Endodermal cell (in vitro differentiated cells): ENCODE measurements around the gene ALDH8A1. TPM values are rescaled to one million over a fixed set of nuclear protein-coding genes. Genes with fewer than 3 reads are reported as not detected.

Experiments
- DNase-seq: peaks from one replicate; pipeline ENCODE4 v3.0.0-alpha.2; 2017
- H3K27ac ChIP-seq: 2 replicates; pipeline ENCODE4 v1.5.1; 2013; ENCODE audit warnings: mild to moderate bottlenecking, low read depth, low read length, moderate library complexity
- H3K27me3 ChIP-seq: 2 replicates; pipeline ENCODE4 v1.6.1; 2013; ENCODE audit warnings: mild to moderate bottlenecking, low read length, moderate library complexity; ENCODE audit not compliant: insufficient read depth, control insufficient read depth, poor library complexity, severe bottlenecking
- H3K36me3 ChIP-seq: 2 replicates; pipeline ENCODE4 v1.7.0; 2013; ENCODE audit warnings: mild to moderate bottlenecking, low read length, moderate library complexity; ENCODE audit not compliant: control insufficient read depth, insufficient read depth
- H3K4me1 ChIP-seq: one replicate; pipeline ENCODE4 v1.7.0; 2013; ENCODE audit warnings: low read length; ENCODE audit not compliant: control insufficient read depth, insufficient read depth
- H3K4me3 ChIP-seq: 2 replicates; pipeline ENCODE4 v1.5.1; 2013; ENCODE audit warnings: mild to moderate bottlenecking, low read length, moderate library complexity
- H3K9ac ChIP-seq: 2 replicates; pipeline ENCODE4 v1.6.1; 2013; ENCODE audit warnings: mild to moderate bottlenecking, low read length, moderate library complexity; ENCODE audit not compliant: poor library complexity, severe bottlenecking; ENCODE audit errors: extremely low read depth
- H3K9me3 ChIP-seq: 2 replicates; pipeline ENCODE4 v1.6.1; 2013; ENCODE audit warnings: mild to moderate bottlenecking, low read length, moderate library complexity; ENCODE audit not compliant: control insufficient read depth
- H3K27ac Mint-ChIP-seq: 2 replicates; pipeline ENCODE4 v1.8.0; 2020; ENCODE audit warnings: mixed read lengths
- H3K27me3 Mint-ChIP-seq: 2 replicates; pipeline ENCODE4 v1.8.0; 2021; ENCODE audit warnings: mild to moderate bottlenecking, mixed read lengths; ENCODE audit not compliant: insufficient read depth
- H3K36me3 Mint-ChIP-seq: 2 replicates; pipeline ENCODE4 v1.8.0; 2020; ENCODE audit warnings: low read depth, mixed read lengths
- H3K4me1 Mint-ChIP-seq: 2 replicates; pipeline ENCODE4 v1.8.0; 2020; ENCODE audit warnings: mixed read lengths
- H3K4me3 Mint-ChIP-seq: 2 replicates; pipeline ENCODE4 v1.8.0; 2020; ENCODE audit warnings: mild to moderate bottlenecking, moderate library complexity, mixed read lengths
- H3K9me3 Mint-ChIP-seq: 2 replicates; pipeline ENCODE4 v1.8.0; 2020; ENCODE audit warnings: mild to moderate bottlenecking, mixed read lengths
- CTCF ChIP-seq: fragments of 200-600 bp; sonication (generic); conservative IDR thresholded peaks from 2 replicates; pipeline ENCODE4 v1.5.0; 2021; ENCODE audit warnings: antibody characterized with exemption, mild to moderate bottlenecking
- WGBS, 2 experiments: methylation state at CpG; one replicate each; pipeline versions ENCODE4 v1.1.5 to v1.1.7; 2013; ENCODE audit warnings: missing lambda C conversion rate in 2 of 2, mixed read lengths in 1 of 2; ENCODE audit not compliant: insufficient coverage in 1 of 2, insufficient read length in 1 of 2; 5-methylcytosine and 5-hydroxymethylcytosine counted together
- total RNA-seq, 2 donors: library from RNA; stranded (reverse); fragmentation: NEBNext Ultra II Directional in 1 of 2; extraction: Animal tissue kit (Norgen Biotek cat#: 25700) in 1 of 2; gene quantifications; 2 replicates in 1 of 2; 3 replicates in 1 of 2; pipeline ENCODE4 v1.2.1, GENCODE V29; 2021

ALDH8A1 gene
- total RNA-seq, 2 donors from 2014 or later: not detected

GRCh38 chr6:134880487-134881190 is 69.3 kb downstream of the ALDH8A1 start:
- Histone ChIP-seq H3K9ac (no peak overlapping the region), H3K36me3 (no peaks in the 10 kb centered on the region), H3K4me1 (no peaks in the 10 kb centered on the region), H3K4me3 (no peak overlapping the region), H3K9me3 (peaks cover 3% of the 10 kb centered on the region), H3K27me3 (no peaks in the 10 kb centered on the region), H3K27ac (no peak overlapping the region)
- no peaks in the 10 kb centered on the region for H3K4me1 Mint-ChIP-seq
- no peak overlapping the region for H3K4me3 Mint-ChIP-seq
- no peak for DNase-seq
- no peaks in the 10 kb centered on the region for H3K27me3 Mint-ChIP-seq
- H3K36me3 Mint-ChIP-seq: no peaks in the 10 kb centered on the region
- no peak overlapping the region for H3K27ac Mint-ChIP-seq
- no peak for TF ChIP-seq CTCF
- H3K9me3 Mint-ChIP-seq: peaks cover 5% of the 10 kb centered on the region
- WGBS, 2 experiments: 94 to 100% methylated on average over 2 to 5 of the region's 5 CpGs

GRCh38 chr6:134878136-134878535 is 71.8 kb downstream of the ALDH8A1 start:
- no peak overlapping the region for H3K9ac ChIP-seq
- no peak for DNase-seq
- H3K27me3 ChIP-seq: no peaks in the 10 kb centered on the region
- H3K27ac ChIP-seq: no peak overlapping the region
- H3K36me3 ChIP-seq: no peaks in the 10 kb centered on the region
- H3K36me3 Mint-ChIP-seq: peaks cover 4% of the 10 kb centered on the region
- peaks cover 11% of the 10 kb centered on the region for H3K9me3 ChIP-seq
- H3K4me1 ChIP-seq: no peaks in the 10 kb centered on the region
- no peaks in the 10 kb centered on the region for H3K27me3 Mint-ChIP-seq
- 90 to 95% methylated on average over 2 to 3 of the region's 3 CpGs for WGBS, 2 experiments
- H3K4me3 ChIP-seq: no peak overlapping the region
- H3K4me1 Mint-ChIP-seq: no peaks in the 10 kb centered on the region
- H3K4me3 Mint-ChIP-seq: no peak overlapping the region
- no peak for TF ChIP-seq CTCF
- peaks cover 22% of the 10 kb centered on the region for H3K9me3 Mint-ChIP-seq
- no peak overlapping the region for H3K27ac Mint-ChIP-seq

GRCh38 chr6:134875367-134875766 is 74.5 kb downstream of the ALDH8A1 start:
- Histone ChIP-seq H3K9ac (no peak overlapping the region), H3K9me3 (peaks cover 11% of the 10 kb centered on the region), H3K4me3 (no peak overlapping the region), H3K27ac (no peak overlapping the region), H3K4me1 (no peaks in the 10 kb centered on the region), H3K27me3 (no peaks in the 10 kb centered on the region), H3K36me3 (no peaks in the 10 kb centered on the region)
- Mint-ChIP-seq H3K36me3 (peaks cover 4% of the 10 kb centered on the region), H3K4me1 (no peaks in the 10 kb centered on the region), H3K4me3 (no peak overlapping the region), H3K27ac (no peak overlapping the region), H3K27me3 (no peaks in the 10 kb centered on the region), H3K9me3 (peaks cover 22% of the 10 kb centered on the region)
- 60 to 97% methylated on average over 1 to 4 of the region's 4 CpGs for WGBS, 2 experiments
- DNase-seq: no peak
- no peak for TF ChIP-seq CTCF
